HEK293 (cell line): ENCODE data around the gene IMMT.

Experiments
- CTCF ChIA-PET: fragments of 350-600 bp; formaldehyde crosslinking; extraction: SDS; loops from one replicate; lab custom pipeline; 2021; ENCODE audit warnings: antibody characterized with exemption; lab: Yijun Ruan, JAX
- POLR2A ChIA-PET: fragments of 300-600 bp; formaldehyde crosslinking; extraction: SDS; loops from one replicate; lab custom pipeline; 2020; ENCODE audit warnings: antibody characterized with exemption, inconsistent platforms; lab: Yijun Ruan, JAX
- H3K27ac ChIP-seq: fragments of 200-500 bp; sonication (Bioruptor generic); 2 replicates; pipeline ENCODE4 v1.5.1; 2014; ENCODE audit warnings: low read depth, low read length, control low read depth, inconsistent platforms; ENCODE audit errors: extremely low read depth
- H3K36me3 ChIP-seq, 2 experiments: fragments of 200-500 bp in 1 of 2; sonication (Bioruptor generic) in 1 of 2; 1 replicate in 1 of 2; 2 replicates in 1 of 2; pipeline ENCODE4 v1.5.1; 2014 to 2017; ENCODE audit warnings: inconsistent platforms in 2 of 2, low read length in 2 of 2; ENCODE audit not compliant: control insufficient read depth in 2 of 2, insufficient read depth in 1 of 2
- H3K4me1 ChIP-seq: fragments of 200-500 bp; sonication (Bioruptor generic); 2 replicates; pipeline ENCODE4 v1.5.1; 2014; ENCODE audit warnings: mild to moderate bottlenecking, low read length, inconsistent platforms; ENCODE audit not compliant: control insufficient read depth, insufficient read depth
- H3K4me3 ChIP-seq: 2 replicates; pipeline ENCODE4 v1.5.1; 2011; ENCODE audit warnings: low read depth, mild to moderate bottlenecking, control low read depth, low read length, moderate library complexity
- H3K9me3 ChIP-seq: fragments of 200-500 bp; sonication (Bioruptor generic); 2 replicates; pipeline ENCODE4 v1.5.1; 2014; ENCODE audit warnings: low read depth, low read length, inconsistent platforms; ENCODE audit not compliant: control insufficient read depth, insufficient read depth
- HOXC10 ChIP-seq: sonication (generic); formaldehyde crosslinking; IDR thresholded peaks from 2 replicates; pipeline ENCODE4 v1.8.1; 2023; ENCODE audit warnings: mild to moderate bottlenecking, missing genetic modification reagents
- KLF10 ChIP-seq: fragments of 450-650 bp; IDR thresholded peaks from 2 replicates; pipeline ENCODE4 v1.5.1; 2018; ENCODE audit warnings: missing biosample characterization, mild to moderate bottlenecking, missing genetic modification characterization
- KLF7 ChIP-seq: fragments of 450-650 bp; formaldehyde crosslinking; IDR thresholded peaks from 2 replicates; pipeline ENCODE4 v1.5.1; 2016; ENCODE audit warnings: missing biosample characterization, missing genetic modification characterization, borderline replicate concordance
- MYNN ChIP-seq: fragments of 450-650 bp; formaldehyde crosslinking; IDR thresholded peaks from 2 replicates; pipeline ENCODE4 v1.5.1; 2016; ENCODE audit warnings: missing biosample characterization, missing genetic modification characterization, borderline replicate concordance
- ZBTB17 ChIP-seq: fragments of 450-650 bp; formaldehyde crosslinking; IDR thresholded peaks from 2 replicates; pipeline ENCODE4 v1.5.1; 2016; ENCODE audit warnings: missing biosample characterization, missing genetic modification characterization
- ZNF10 ChIP-seq: fragments of 450-650 bp; formaldehyde crosslinking; IDR thresholded peaks from 2 replicates; pipeline ENCODE4 v1.5.1; 2017; ENCODE audit warnings: missing biosample characterization, missing genetic modification characterization
- ZNF155 ChIP-seq: fragments of 450-650 bp; formaldehyde crosslinking; IDR thresholded peaks from 2 replicates; pipeline ENCODE4 v1.5.1; 2016; ENCODE audit warnings: missing biosample characterization, missing genetic modification characterization
- ZNF169 ChIP-seq: fragments of 450-650 bp; formaldehyde crosslinking; IDR thresholded peaks from 2 replicates; pipeline ENCODE4 v1.5.1; 2016; ENCODE audit warnings: missing biosample characterization, missing genetic modification characterization
- ZNF174 ChIP-seq: fragments of 450-650 bp; formaldehyde crosslinking; IDR thresholded peaks from 2 replicates; pipeline ENCODE4 v1.5.0; 2017; ENCODE audit warnings: missing biosample characterization, mild to moderate bottlenecking, missing genetic modification characterization
- ZNF19 ChIP-seq: fragments of 450-650 bp; formaldehyde crosslinking; IDR thresholded peaks from 2 replicates; pipeline ENCODE4; 2016; ENCODE audit warnings: missing biosample characterization, missing genetic modification characterization, low read depth
- ZNF23 ChIP-seq: fragments of 450-650 bp; formaldehyde crosslinking; IDR thresholded peaks from 2 replicates; pipeline ENCODE4 v1.5.1; 2016; ENCODE audit warnings: missing biosample characterization, missing genetic modification characterization, borderline replicate concordance
- ZNF239 ChIP-seq: fragments of 450-650 bp; formaldehyde crosslinking; IDR thresholded peaks from 2 replicates; pipeline ENCODE4 v1.5.1; 2016; ENCODE audit warnings: missing biosample characterization, missing genetic modification characterization
- ZNF302 ChIP-seq: fragments of 450-650 bp; formaldehyde crosslinking; IDR thresholded peaks from 2 replicates; pipeline ENCODE4 v1.5.1; 2016; ENCODE audit warnings: missing biosample characterization, missing genetic modification characterization, low read depth
- ZNF324 ChIP-seq: fragments of 450-650 bp; formaldehyde crosslinking; IDR thresholded peaks from 2 replicates; pipeline ENCODE4 v1.5.1; 2016; ENCODE audit warnings: missing biosample characterization, missing genetic modification characterization
- ZNF518A ChIP-seq: fragments of 450-650 bp; formaldehyde crosslinking; conservative IDR thresholded peaks from 2 replicates; pipeline ENCODE4 v1.5.1; 2016; ENCODE audit warnings: low read depth, missing biosample characterization, missing genetic modification characterization
- ZNF549 ChIP-seq: fragments of 450-650 bp; IDR thresholded peaks from 2 replicates; pipeline ENCODE4 v1.5.1; 2018; ENCODE audit warnings: missing biosample characterization, missing genetic modification characterization, mild to moderate bottlenecking, inconsistent platforms, moderate library complexity
- ZNF621 ChIP-seq: fragments of 450-650 bp; formaldehyde crosslinking; IDR thresholded peaks from 2 replicates; pipeline ENCODE4 v1.5.1; 2017; ENCODE audit warnings: missing biosample characterization, missing genetic modification characterization
- ZNF777 ChIP-seq: fragments of 450-650 bp; formaldehyde crosslinking; IDR thresholded peaks from 2 replicates; pipeline ENCODE4 v1.5.1; 2017; ENCODE audit warnings: missing biosample characterization, missing genetic modification characterization, borderline replicate concordance
- ZNF792 ChIP-seq: fragments of 450-650 bp; formaldehyde crosslinking; IDR thresholded peaks from 2 replicates; pipeline ENCODE4 v1.5.1; 2016; ENCODE audit warnings: missing biosample characterization, missing genetic modification characterization
- TF ChIP-seq, protein P1 (sequence below): fragments of 450-650 bp; formaldehyde crosslinking; IDR thresholded peaks from 2 replicates; pipeline ENCODE4 v1.5.1; 2016; ENCODE audit warnings: missing biosample characterization, missing genetic modification characterization, borderline replicate concordance
- TF ChIP-seq, protein P2 (sequence below): fragments of 450-650 bp; formaldehyde crosslinking; IDR thresholded peaks from 2 replicates; pipeline ENCODE4 v1.5.1; 2016; ENCODE audit warnings: missing biosample characterization, missing genetic modification characterization
- TF ChIP-seq, protein P3 (sequence below): fragments of 450-650 bp; formaldehyde crosslinking; IDR thresholded peaks from 2 replicates; pipeline ENCODE4 v1.5.1; 2016; ENCODE audit warnings: missing biosample characterization, missing genetic modification characterization

Gene IMMT

GRCh38 chr2:86216575-86217555 lies 21.6 kb upstream of the IMMT start:
- no peak overlapping the region for H3K27ac ChIP-seq
- H3K4me1 ChIP-seq = peaks cover 2% of the 10 kb centered on the region; the same call in 1 of the 2 replicates
- H3K9me3 ChIP-seq = no peaks in the 10 kb centered on the region
- TF ChIP-seq ZNF549 (tag by site-specific recombination) = no peak
- no peak for TF ChIP-seq ZNF23 (tag by site-specific recombination)
- TF ChIP-seq ZNF777 (tag by site-specific recombination) = no peak
- TF ChIP-seq, protein P1, sequence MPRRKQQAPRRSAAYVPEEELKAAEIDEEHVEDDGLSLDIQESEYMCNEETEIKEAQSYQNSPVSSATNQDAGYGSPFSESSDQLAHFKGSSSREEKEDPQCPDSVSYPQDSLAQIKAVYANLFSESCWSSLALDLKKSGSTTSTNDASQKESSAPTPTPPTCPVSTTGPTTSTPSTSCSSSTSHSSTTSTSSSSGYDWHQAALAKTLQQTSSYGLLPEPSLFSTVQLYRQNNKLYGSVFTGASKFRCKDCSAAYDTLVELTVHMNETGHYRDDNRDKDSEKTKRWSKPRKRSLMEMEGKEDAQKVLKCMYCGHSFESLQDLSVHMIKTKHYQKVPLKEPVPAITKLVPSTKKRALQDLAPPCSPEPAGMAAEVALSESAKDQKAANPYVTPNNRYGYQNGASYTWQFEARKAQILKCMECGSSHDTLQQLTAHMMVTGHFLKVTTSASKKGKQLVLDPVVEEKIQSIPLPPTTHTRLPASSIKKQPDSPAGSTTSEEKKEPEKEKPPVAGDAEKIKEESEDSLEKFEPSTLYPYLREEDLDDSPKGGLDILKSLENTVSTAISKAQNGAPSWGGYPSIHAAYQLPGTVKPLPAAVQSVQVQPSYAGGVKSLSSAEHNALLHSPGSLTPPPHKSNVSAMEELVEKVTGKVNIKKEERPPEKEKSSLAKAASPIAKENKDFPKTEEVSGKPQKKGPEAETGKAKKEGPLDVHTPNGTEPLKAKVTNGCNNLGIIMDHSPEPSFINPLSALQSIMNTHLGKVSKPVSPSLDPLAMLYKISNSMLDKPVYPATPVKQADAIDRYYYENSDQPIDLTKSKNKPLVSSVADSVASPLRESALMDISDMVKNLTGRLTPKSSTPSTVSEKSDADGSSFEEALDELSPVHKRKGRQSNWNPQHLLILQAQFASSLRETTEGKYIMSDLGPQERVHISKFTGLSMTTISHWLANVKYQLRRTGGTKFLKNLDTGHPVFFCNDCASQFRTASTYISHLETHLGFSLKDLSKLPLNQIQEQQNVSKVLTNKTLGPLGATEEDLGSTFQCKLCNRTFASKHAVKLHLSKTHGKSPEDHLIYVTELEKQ = no peak
- TF ChIP-seq ZNF239 = no peak
- TF ChIP-seq ZNF302 (tag by site-specific recombination) = no peak
- no peak for TF ChIP-seq ZNF19 (tag by site-specific recombination)
- TF ChIP-seq, protein P2, sequence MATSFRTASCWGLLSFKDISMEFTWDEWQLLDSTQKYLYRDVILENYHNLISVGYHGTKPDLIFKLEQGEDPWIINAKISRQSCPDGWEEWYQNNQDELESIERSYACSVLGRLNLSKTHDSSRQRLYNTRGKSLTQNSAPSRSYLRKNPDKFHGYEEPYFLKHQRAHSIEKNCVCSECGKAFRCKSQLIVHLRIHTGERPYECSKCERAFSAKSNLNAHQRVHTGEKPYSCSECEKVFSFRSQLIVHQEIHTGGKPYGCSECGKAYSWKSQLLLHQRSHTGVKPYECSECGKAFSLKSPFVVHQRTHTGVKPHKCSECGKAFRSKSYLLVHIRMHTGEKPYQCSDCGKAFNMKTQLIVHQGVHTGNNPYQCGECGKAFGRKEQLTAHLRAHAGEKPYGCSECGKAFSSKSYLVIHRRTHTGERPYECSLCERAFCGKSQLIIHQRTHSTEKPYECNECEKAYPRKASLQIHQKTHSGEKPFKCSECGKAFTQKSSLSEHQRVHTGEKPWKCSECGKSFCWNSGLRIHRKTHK = no peak
- TF ChIP-seq ZNF169 (tag by site-specific recombination) = no peak
- no peak for TF ChIP-seq ZNF155 (tag by site-specific recombination)
- TF ChIP-seq, protein P3, sequence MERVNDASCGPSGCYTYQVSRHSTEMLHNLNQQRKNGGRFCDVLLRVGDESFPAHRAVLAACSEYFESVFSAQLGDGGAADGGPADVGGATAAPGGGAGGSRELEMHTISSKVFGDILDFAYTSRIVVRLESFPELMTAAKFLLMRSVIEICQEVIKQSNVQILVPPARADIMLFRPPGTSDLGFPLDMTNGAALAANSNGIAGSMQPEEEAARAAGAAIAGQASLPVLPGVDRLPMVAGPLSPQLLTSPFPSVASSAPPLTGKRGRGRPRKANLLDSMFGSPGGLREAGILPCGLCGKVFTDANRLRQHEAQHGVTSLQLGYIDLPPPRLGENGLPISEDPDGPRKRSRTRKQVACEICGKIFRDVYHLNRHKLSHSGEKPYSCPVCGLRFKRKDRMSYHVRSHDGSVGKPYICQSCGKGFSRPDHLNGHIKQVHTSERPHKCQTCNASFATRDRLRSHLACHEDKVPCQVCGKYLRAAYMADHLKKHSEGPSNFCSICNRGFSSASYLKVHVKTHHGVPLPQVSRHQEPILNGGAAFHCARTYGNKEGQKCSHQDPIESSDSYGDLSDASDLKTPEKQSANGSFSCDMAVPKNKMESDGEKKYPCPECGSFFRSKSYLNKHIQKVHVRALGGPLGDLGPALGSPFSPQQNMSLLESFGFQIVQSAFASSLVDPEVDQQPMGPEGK (tag by site-specific recombination) = no peak
- no peak for TF ChIP-seq ZNF10
- no peak for TF ChIP-seq KLF7 (tag by site-specific recombination)
- no peak for TF ChIP-seq KLF10 (tag by site-specific recombination)
- ChIA-PET CTCF (interaction anchor here (1.1 to 2.7 kb wide), 3 partner anchors 141 to 156 kb away, joined by 4 to 16 read pairs (median 5); no protein-coding TSS in a partner anchor), POLR2A (interaction anchor here (1.6 kb wide), 1 partner anchor 14 kb away, joined by 7 read pairs; no protein-coding TSS in a partner anchor)
- peaks cover 7 to 27% of the 10 kb centered on the region in 2 experiments; a peak in 2 of 3 replicates for H3K36me3 ChIP-seq
- no peak overlapping the region for H3K4me3 ChIP-seq

- Histone ChIP-seq H3K36me3 (peaks cover 26 to 49% of the 10 kb centered on the region in 2 experiments), H3K4me3 (no peak overlapping the region), H3K4me1 (peaks cover 2% of the 10 kb centered on the region; the same call in 1 of the 2 replicates), H3K9me3 (no peaks in the 10 kb centered on the region), H3K27ac (no peak overlapping the region)
- ChIA-PET POLR2A (no interaction called here), CTCF (interaction anchor here (0.7 kb wide), 1 partner anchor 51 kb away, joined by 7 read pairs; no protein-coding TSS in a partner anchor)
- TF ChIP-seq ZNF518A (tag by site-specific recombination) (no peak), ZNF174 (no peak), ZNF621 (tag by site-specific recombination) (no peak), MYNN (tag by site-specific recombination) (no peak), HOXC10 (no peak), ZNF324 (tag by site-specific recombination) (no peak), KLF10 (tag by site-specific recombination) (no peak), ZBTB17 (tag by site-specific recombination) (no peak), ZNF792 (tag by site-specific recombination) (no peak)
Measured at GRCh38 chr2:86214503-86214832, 19.2 kb upstream of the IMMT start.
